HUDEP-2 (cell line): ENCODE data around the gene MLH3.

Experiments
- DNase-seq, 76 experiments: peaks; one replicate each; lab custom pipeline; 2025; ENCODE audit not compliant: unreplicated experiment in 76 of 76; lab: John Stamatoyannopoulos, UW

MLH3 gene

DNA sequence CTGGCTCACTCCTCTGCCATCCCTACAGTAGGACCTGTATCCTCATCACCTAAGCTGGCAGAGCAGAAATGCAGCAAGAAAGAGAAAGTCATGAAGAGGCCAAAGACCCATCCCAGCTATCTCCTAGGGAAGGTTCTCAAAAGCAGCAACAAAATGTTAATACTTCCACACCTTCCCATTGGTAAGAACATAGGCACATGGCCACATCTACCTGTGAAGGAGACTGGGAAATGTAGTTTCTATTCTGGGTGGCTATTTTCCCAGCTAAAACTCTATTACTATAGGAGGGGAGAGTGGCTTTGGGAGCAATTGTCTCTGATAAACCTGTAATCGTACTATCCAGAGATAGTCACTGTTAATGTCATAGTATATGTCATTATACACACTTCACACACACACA is 62.3 kb downstream of the MLH3 start:
- no peak for DNase-seq

DNA sequence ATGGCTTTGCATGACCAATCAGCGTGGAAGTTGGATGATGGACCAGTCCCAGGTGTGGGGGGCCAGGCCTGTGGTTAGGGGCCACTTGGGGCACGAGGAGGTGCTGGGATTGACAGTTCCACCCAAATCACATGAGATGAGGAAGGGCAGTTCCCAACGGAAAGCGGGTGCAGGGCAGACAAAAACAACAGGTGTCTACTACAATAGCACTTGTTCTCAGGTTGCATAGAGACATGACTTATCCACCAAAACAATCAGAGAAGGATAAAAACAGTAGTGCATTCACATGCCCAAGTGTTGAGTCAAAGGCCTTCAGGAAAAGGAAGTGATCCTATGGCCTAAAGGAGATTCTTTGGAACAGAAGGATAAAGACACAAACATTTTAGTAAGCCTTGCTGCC is 63.1 kb downstream of the MLH3 start:
- DNase-seq: no peak

DNA sequence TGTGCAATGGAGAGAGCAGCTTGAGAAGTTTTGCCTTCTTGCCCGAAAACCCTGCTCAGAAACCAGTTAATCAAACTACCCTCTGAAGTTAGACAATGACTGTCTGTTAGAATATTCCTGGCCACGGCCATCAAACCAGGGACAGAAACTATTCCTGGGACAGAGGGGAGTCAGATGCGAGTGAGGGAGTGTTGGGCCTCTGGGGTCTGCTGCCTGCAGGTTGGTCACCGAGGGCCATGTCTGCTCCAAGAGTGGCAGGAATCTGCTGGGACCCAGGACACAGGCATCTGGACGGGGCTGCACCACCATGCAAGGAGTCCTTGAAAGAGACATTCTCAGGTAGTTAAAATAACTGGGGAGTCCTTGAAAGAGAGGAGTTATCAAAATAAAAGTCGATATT is 65.5 kb downstream of the MLH3 start:
- no peak for DNase-seq

DNA sequence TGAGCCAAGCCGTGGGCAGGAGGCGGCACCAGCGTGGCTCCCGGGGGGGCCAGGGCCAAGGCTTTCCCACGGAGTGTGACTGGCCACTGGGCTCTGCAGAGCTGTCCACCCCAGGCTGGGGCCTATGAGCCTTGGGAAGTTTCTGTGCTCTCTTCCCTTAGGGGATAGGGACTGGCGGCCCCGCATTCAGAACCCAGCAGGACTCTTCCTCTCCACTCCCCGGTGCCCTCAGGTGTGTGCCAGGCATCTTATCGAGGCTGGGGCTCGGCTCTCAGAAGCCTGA is 66.3 kb downstream of the MLH3 start:
- DNase-seq: no peak

DNA sequence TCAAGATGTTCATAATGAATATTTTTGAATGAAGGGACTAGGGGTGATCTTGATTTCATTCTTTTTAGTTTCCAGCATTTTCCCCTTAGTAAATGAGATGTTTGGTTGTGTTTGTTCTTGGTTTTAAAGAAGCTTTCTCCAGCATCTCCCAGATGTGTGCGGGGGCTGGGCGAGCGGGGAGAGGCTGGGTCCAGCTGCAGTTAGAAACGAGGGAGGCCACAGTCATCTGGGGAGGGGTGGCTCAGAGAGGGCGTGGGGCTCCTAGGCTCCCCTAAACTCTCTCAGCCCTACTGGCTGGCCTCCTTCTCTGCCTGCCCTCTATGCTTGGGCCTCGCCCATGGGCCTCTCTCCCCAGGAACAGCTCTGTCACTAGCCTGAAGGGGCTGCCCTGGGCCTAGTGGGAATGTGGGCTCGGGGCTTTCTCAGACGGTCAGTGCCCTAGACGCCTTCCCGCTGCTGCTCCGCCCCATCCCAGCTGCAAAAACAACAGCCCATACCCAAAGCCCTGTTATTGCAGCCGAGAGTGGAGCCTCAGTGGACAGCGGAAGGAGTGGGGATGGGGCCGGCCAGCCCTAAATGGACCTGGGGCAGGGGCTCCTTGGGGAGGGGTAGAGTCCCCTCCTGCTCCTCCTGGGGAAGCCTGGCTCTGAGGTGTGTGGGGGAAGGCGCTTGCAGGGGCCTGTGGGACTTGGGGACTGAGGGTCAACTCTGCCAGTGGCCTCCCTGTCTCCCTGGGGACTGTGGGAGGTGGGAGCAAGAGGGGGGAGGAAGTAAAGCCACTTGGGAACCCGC is 66.8 kb downstream of the MLH3 start:
- no peak for DNase-seq

DNA sequence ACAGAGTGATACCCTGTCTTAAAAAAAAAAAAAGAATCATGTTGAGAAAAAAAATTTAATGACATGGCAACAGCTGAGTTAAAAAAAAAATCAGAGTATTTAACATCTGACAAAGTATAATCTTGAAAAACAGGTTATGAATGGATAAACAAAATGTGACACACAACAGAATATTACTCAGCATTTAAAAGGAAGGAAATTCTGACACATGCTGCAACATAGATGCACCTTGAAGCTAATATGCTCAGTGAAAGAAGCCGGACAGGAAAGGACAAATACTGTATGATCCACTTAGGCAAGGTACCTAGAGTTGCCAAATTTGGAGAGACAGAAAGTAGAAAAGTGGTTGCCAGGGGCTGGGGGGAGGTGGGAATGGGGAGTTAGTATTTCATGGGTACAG is 67.9 kb downstream of the MLH3 start:
- DNase-seq: no peak

DNA sequence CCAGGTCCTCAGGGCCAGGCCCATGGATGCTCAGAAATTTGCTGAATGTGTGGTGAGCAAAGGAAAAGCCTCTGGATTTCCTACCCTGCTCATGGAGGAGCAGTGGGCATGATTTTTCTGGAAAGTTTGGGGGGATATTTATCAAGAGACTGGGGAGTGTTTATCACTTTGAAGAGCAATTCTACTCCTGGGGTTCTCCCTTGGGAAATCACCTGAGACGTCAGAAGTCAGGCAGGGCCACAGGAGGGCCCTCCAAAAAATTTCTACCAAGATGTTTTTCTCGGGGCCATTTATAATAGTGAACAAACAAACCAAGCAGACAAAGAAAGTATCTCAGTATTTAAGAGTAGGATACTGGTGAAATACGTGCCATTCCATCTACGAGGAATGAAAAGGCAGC is 68.6 kb downstream of the MLH3 start:
- no peak for DNase-seq

DNA sequence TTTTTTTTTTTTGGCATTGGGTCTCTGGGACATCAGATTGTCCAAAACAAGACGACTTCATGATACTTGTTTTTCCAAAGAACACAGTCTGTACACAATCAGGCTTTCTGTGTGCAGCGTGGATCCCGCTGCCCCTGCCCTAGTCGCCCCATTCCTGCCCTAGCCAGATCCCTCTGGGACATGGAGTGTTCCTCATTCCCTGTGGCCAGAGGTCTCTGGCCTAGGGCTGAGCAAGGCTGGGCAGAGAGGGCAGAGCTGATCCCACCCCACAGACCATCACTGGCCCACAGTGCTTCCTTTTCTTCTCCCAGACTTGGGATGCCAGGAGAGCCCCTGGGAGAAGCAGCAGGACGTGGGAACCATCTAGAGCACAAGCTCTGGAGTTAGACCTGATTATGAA is 69.4 kb downstream of the MLH3 start:
- no peak for DNase-seq

DNA sequence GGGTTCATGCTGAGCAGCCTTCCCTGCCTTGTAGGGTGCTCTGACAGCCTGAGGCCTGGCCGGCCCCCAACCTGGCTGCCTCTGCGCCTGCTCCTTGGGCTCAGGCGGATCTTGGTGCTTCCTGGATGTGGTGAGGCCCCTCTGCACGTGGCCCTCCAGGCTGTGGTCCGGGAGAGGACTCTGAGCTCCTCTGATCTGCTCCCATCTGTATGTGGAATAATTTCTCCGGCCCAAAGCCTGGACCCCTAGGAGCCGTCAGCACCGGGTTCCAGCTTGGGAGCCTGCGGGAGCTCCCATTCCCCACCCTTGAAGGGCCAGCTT is 69.8 kb downstream of the MLH3 start:
- no peak for DNase-seq

DNA sequence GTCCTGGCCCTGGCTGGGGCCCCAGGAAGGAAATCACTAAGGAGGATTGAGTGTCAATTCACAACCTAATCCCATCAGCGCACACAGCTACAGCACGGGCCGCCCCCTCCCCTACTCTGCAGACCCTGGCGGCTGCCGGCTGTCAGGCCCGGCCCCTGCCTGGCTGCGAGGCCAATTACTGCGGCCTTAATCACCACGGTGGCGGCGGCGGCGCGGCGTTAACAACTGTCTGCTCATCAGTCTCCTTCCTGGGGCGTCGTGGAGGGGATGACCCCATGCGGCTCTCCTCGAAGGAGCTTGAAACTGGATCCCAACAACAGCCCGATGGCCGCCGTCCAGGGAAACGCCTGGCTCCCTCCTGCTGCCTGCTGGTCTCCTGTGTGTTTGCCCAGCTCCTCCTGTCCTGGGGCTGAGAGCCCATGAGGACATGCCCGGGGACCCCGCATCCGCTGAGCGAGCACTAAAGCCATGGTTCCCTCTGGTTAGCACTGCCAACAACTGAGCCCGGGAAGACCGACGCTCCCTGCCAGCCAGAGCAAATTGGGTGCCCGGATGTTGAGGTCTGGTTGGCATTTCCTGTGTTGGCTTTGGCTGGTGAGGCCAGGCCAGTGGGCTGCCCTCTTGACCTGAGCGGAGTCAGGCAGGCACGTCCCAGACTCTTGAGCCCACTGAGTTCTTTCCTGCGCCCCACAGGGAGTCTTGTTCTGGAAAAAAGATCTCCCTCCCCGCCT is 70.4 kb downstream of the MLH3 start:
- DNase-seq: no peak

DNA sequence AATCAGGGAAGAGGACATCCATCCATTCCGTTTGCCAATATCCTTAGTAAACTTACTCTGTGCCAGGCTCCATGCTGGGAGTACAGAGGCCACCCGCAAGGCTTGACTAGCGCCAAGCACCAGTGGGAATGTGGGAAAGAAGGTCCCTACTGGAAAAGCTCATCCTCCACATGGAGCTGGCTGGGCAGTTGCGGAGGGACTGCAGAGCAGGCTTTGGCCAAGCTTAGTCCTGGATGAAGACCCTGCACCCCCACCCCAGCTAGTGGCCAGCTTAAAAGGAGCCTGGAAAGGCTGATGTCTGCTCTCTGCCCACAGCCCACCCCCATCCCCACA is 70.9 kb downstream of the MLH3 start:
- DNase-seq: no peak

DNA sequence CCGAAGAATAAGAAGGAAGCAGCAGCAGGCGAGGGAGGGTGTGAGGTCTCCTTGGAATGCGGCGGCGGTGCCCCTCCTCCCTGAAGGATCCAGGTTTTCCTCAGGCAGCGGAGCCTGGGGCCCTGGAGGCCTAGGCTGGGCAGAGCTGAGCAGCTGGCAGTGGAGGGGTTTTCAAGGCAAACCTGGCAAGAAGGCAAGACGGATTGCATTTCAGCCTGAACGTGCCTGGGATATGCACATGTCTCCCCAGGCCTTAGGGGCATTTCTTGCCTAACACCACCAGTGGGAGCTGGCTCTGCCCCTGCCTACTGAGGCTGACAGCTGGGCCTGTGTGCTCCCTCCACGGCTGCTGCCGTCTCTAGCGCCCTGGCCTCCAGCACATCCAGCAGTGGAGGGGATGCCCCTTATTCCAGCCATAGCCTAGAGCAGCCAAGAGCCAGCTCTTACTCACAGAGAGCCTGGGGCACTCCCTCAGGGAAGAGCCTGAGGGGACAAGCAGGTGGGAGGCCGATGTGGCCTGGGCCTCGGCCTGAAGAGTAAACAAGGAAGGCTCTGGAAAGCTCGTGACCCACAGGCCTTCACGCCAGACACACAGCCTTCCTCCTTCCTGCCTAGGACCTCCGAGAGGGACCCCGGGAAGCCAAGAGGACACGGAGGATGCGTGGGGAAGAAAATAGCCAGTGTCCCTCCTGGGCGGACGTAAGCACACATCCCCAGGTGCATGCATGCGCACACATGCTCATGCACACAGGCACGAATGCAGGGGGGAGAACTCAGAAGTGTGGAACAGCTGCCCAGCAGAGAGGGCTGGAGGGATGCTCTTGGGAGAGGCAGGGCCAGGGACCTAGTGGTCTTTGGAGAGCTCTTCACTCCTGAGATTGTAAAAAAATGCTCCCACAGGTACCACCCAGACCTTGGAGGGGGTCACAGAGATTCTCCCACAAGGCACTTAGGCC is 71.5 kb downstream of the MLH3 start:
- peak in 1 of 76 experiments; percentile 6 for DNase-seq

DNA sequence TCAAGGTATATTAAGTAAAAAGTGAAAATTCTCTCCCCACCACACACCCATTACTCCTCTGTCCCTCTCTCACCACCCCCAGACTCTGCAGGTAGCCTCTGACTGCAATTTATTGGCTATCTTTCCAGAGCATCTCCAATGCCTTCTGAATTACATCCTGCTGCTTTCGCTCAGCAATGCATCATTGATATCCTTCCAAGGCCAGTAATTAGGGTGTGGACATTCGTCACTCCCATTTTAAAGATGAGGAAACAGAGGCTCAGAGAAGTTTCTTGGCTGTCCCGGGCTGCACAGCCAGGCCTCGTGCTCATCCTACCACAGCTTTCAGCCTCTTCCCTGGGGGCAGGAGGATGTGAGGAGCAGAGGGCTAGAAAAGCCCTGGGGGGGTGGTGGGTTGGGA is 72.2 kb downstream of the MLH3 start:
- DNase-seq: no peak

DNA sequence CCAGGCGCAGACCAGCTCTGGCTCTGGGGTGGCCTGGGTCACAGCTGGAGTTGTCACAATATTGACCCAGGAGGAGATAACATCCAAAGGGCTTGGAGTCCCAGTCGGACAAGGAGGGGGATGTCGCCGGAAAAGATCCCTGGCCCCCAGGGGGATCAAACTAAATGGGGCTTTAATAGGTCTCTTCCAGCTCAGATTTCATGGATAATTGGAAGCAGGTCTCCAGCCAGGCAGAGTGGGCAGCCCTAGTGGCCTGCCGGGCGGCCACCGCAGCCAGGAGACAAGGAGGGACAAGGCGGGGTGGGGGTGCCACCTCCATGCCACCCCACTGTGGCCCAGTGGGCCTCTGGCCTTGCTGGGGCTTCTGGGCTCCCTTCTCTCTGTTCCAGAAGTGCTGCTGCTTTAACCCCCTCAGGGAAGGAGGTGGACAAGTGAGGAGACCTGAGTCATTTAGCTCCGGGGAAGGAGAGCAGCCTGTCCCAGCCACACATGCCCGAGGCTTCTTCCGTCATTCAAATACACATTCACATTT is 72.8 kb downstream of the MLH3 start:
- no peak for DNase-seq

DNA sequence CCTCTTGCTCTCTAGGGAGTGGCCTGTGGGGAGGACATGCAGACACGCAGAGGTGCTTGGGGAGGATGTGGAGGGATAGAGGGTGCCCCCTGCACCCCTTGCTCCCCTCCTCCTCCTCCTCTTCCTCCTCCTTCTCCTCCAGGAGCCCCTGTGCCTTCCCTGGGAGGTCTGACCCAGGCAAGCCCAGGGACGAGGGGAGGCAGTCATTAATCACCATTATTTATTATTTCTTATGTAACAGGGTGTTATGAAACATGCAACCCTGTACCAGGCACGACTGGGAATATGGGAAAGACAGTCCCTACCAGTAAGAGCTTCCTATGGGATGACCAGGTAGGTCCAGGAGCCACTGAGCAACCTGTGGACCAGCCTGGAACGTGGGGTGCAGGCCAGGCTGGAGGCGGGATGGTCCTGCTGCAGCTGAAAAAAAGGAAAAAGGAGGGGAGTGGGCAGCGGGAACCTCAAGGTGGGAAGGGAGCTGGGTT is 73.3 kb downstream of the MLH3 start:
- no peak for DNase-seq

DNA sequence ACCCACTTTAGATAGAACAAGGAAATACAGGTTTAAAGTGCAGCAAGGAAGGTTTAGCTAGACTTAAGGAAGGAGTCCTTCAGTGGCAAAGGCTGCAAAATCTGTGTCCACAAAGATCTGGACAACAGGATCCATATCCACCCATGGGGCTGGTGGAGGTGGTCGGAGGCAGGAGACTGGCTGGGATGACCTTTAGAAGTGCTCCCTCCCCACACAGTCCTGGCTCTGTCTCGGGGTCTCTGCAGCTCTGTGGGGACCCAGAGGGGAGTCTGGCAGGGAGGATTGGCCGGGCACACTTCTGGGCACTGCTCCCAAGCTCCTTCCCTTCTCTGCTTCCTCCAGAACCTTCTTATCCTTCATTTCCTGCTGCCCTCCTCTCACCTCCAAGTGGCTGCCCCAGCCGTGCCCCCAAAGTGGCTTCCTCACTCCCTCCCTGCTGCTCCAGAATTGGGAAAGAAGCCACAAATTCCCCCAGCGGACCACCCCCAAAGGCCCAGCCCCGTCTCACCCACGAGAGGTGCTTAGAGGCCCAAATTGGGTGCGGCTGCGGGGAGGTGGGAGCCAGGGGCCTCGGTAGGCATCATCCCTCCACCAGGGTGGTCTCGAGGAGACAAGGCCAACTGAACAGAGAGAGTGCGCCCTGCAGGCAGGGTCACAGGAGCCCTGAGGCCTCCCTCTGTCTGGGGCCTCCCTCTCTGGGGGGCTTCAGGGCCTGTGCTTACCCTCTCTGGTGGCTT is 73.9 kb downstream of the MLH3 start:
- no peak for DNase-seq

DNA sequence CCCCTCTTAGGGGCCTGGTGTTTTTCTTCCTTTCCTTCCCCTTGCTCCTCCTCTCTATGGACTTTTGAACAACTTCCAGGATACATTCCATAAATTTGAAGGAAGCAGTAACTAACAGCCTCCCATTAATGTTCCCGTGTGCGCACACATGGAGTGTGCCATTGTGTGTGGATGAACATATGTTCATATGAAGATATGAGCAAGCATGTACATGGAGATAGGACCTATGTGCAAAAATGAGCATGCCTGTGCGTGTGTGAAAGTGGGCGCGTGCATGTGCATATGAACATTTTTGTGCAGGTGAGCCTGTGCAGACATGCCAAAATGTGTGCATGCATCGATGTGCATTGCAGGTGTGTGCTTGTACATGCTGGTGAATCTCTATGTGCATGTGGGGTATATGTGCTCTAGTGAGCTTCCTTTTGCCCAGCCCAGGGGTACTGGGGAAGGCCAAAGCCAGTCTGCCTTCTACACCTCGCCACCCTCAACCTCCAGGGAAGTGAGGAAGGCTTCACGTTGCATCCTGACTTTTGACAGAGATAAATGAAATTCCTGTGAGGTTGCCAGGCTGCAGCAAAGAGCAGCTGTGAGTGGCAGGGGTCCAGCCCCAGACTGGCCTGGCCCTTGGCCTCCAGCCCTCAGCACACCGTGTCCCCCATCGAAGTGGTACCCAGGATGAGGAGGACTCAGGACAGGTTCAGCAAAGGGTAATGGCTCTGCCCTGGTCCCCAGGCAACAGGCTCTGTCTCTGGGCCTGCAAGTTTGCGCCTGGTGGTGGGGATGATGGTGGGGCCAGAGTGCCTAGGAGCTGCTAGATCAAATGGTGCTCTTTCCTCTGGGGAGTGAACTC is 74.8 kb downstream of the MLH3 start:
- no peak for DNase-seq

DNA sequence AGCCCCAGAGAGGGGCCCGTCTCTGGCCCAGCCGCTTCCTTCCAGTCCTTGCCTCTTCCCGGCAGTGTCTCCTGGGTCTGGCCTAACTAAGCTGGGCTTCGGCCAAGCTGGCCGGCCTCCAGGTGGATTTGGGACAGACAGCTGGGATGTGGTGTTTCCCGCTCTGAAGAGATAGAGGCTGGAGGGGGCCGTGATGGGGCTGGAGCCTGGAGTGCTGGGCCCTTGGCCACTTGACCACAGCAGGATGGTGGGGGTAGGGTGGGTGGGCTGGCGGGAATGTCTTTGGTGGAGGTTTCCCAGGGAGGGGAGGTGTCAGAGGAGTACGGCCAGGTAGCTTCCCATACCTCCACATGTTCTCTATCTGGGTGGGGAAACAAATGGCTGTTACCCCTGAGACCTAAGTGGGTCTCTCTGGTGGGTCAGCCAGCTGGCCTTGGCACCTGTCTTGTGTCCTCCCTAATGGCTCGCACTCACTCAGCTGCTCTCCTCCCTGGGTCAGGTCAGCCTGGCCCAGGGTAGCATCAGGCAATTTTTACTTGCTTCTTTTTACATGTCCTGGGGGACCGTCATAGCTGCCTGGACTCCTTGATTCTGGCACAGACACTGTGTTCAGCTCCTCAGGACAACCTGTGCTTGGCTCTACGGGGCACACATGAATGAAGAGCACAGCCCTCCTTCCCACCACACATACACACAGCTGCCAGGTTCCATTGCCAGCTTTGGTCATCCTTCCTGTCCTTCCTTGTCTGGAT is 76.0 kb downstream of the MLH3 start:
- no peak for DNase-seq
